Osteoblast (primary cell): ENCODE data around the gene DPF3. TPM values are rescaled to one million over a fixed set of nuclear protein-coding genes. Genes with fewer than 3 reads are reported as not detected.

Experiments used
- DNase-seq: peaks from one replicate; pipeline ENCODE4 v3.0.0; 2011; ENCODE audit warnings: low spot score, mixed read lengths; ENCODE audit not compliant: insufficient read length; ENCODE audit errors: missing footprints
- H2AFZ ChIP-seq: 2 replicates; pipeline ENCODE4 v1.6.0; 2011; ENCODE audit warnings: mild to moderate bottlenecking, low read length
- H3K27ac ChIP-seq: 2 replicates; pipeline ENCODE4 v1.5.1; 2011; ENCODE audit warnings: mild to moderate bottlenecking, low read depth, low read length, moderate library complexity
- H3K27me3 ChIP-seq: 2 replicates; pipeline ENCODE4 v1.6.0; 2012; ENCODE audit warnings: mild to moderate bottlenecking, control low read depth, inconsistent platforms, low read length, moderate library complexity; ENCODE audit not compliant: insufficient read depth
- H3K36me3 ChIP-seq: 2 replicates; pipeline ENCODE4 v1.5.1; 2011; ENCODE audit warnings: mild to moderate bottlenecking, low read length, control low read depth, moderate library complexity; ENCODE audit not compliant: insufficient read depth
- H3K4me1 ChIP-seq: 2 replicates; pipeline ENCODE4 v1.5.1; 2011; ENCODE audit warnings: mild to moderate bottlenecking, low read length, control low read depth, moderate library complexity; ENCODE audit not compliant: insufficient read depth
- H3K4me2 ChIP-seq: 2 replicates; pipeline ENCODE4 v1.6.0; 2011; ENCODE audit warnings: mild to moderate bottlenecking, low read length; ENCODE audit not compliant: insufficient read depth
- H3K4me3 ChIP-seq: fragments of 200-600 bp; sonication (generic); 3 replicates; pipeline ENCODE4 v1.5.1; 2012; ENCODE audit warnings: mild to moderate bottlenecking, low read length, inconsistent platforms; ENCODE audit not compliant: insufficient read depth
- H3K79me2 ChIP-seq: 2 replicates; pipeline ENCODE4 v1.6.0; 2012; ENCODE audit warnings: mild to moderate bottlenecking, low read length, control low read depth, inconsistent platforms; ENCODE audit not compliant: insufficient read depth
- H3K9me3 ChIP-seq: 2 replicates; pipeline ENCODE4 v1.5.1; 2011; ENCODE audit warnings: low read depth, low read length, control low read depth
- H4K20me1 ChIP-seq: 2 replicates; pipeline ENCODE4 v1.6.0; 2012; ENCODE audit warnings: mild to moderate bottlenecking, low read length, control low read depth; ENCODE audit not compliant: insufficient read depth
- CTCF ChIP-seq: IDR thresholded peaks from 2 replicates; pipeline ENCODE4 v1.5.1; 2011; ENCODE audit warnings: mild to moderate bottlenecking, low read depth, low read length, moderate library complexity; ENCODE audit errors: extremely low read depth
- total RNA-seq: library from RNA; depleted of rRNA; stranded (reverse); fragments of >200 nt; gene quantifications from 2 replicates; pipeline ENCODE4 v1.2.3, GENCODE V29; 2012

The DPF3 gene
- total RNA-seq, 1 donor = 1.8 TPM

GRCh38 chr14:72856530-72857266 lies 37.2 kb downstream of the DPF3 start:
- no peak overlapping the region for H3K4me2 ChIP-seq
- no peaks in the 10 kb centered on the region for H3K9me3 ChIP-seq
- H3K4me1 ChIP-seq = no peaks in the 10 kb centered on the region
- no peaks in the 10 kb centered on the region for H3K27me3 ChIP-seq
- H2AFZ ChIP-seq = no peak overlapping the region
- no peak overlapping the region for H3K4me3 ChIP-seq
- no peaks in the 10 kb centered on the region for H3K79me2 ChIP-seq
- no peaks in the 10 kb centered on the region for H3K36me3 ChIP-seq
- no peak for DNase-seq
- no peak for TF ChIP-seq CTCF
- no peaks in the 10 kb centered on the region for H4K20me1 ChIP-seq
- H3K27ac ChIP-seq = no peak overlapping the region

GRCh38 chr14:72855913-72856312 lies 38.0 kb downstream of the DPF3 start:
- Histone ChIP-seq H3K4me3 (no peak overlapping the region), H3K79me2 (no peaks in the 10 kb centered on the region), H3K27me3 (no peaks in the 10 kb centered on the region), H3K36me3 (no peaks in the 10 kb centered on the region), H4K20me1 (no peaks in the 10 kb centered on the region), H3K4me2 (no peak overlapping the region), H3K9me3 (no peaks in the 10 kb centered on the region), H3K4me1 (no peaks in the 10 kb centered on the region), H2AFZ (no peak overlapping the region), H3K27ac (no peak overlapping the region)
- no peak for DNase-seq
- TF ChIP-seq CTCF = no peak

- Histone ChIP-seq H3K79me2 (no peaks in the 10 kb centered on the region), H3K36me3 (no peaks in the 10 kb centered on the region), H3K4me3 (no peak overlapping the region), H3K4me2 (no peak overlapping the region), H3K4me1 (no peaks in the 10 kb centered on the region), H3K27ac (no peak overlapping the region), H4K20me1 (no peaks in the 10 kb centered on the region), H3K27me3 (no peaks in the 10 kb centered on the region), H2AFZ (no peak overlapping the region), H3K9me3 (no peaks in the 10 kb centered on the region)
- no peak for DNase-seq
- no peak for TF ChIP-seq CTCF
Measured at GRCh38 chr14:72852194-72852593, 41.7 kb downstream of the DPF3 start.

GRCh38 chr14:72851635-72852034 lies 42.3 kb downstream of the DPF3 start:
- TF ChIP-seq CTCF = no peak
- no peaks in the 10 kb centered on the region for H3K27me3 ChIP-seq
- H2AFZ ChIP-seq = no peak overlapping the region
- no peak overlapping the region for H3K4me3 ChIP-seq
- no peaks in the 10 kb centered on the region for H3K36me3 ChIP-seq
- no peaks in the 10 kb centered on the region for H3K4me1 ChIP-seq
- H3K4me2 ChIP-seq = no peak overlapping the region
- H4K20me1 ChIP-seq = no peaks in the 10 kb centered on the region
- no peak overlapping the region for H3K27ac ChIP-seq
- H3K79me2 ChIP-seq = no peaks in the 10 kb centered on the region
- no peaks in the 10 kb centered on the region for H3K9me3 ChIP-seq
- DNase-seq = no peak
